GOT3 (cell line): ENCODE results near the gene RNF225.
"Not testable (repeated sequence)": the region's sequence is repeated elsewhere in the genome, so short reads cannot be mapped to it uniquely, and the experiment has no call there.

Experiments used
- DNase-seq: peaks from one replicate; lab custom pipeline; 2025; ENCODE audit warnings: mixed read lengths; lab: John Stamatoyannopoulos, UW

The RNF225 gene

GRCh38 chr19:58362272-58362994 lies 33.0 kb upstream of the RNF225 start, which contains the start of gene ZNF497:
TSS of gene ZNF497 (minus strand) at chr19:58362751. CDS start at chr19:58357635, 5,116 bp downstream.
- peak; percentile 91 for DNase-seq

- no peak for DNase-seq
Measured at GRCh38 chr19:58364146-58364545, 31.3 kb upstream of the RNF225 start.

GRCh38 chr19:58366585-58367430 lies 28.6 kb upstream of the RNF225 start:
- no peak for DNase-seq

- no peak for DNase-seq
Measured at GRCh38 chr19:58367698-58368454, 27.6 kb upstream of the RNF225 start.

GRCh38 chr19:58368561-58369360 lies 26.7 kb upstream of the RNF225 start:
- DNase-seq: no peak

- DNase-seq: no peak
Measured at GRCh38 chr19:58372311-58373133, 22.9 kb upstream of the RNF225 start.

GRCh38 chr19:58374200-58374599 lies 21.3 kb upstream of the RNF225 start:
- DNase-seq: no peak

GRCh38 chr19:58376724-58377123 lies 18.7 kb upstream of the RNF225 start:
- DNase-seq: not testable (repeated sequence)

GRCh38 chr19:58379246-58379645 lies 16.2 kb upstream of the RNF225 start:
- DNase-seq: no peak

GRCh38 chr19:58380037-58380661 lies 15.3 kb upstream of the RNF225 start:
- DNase-seq: no peak

- peak; percentile 96 for DNase-seq
Measured at GRCh38 chr19:58380662-58381459, 14.6 kb upstream of the RNF225 start, which contains the start of gene ZNF837. TSS of gene ZNF837 (minus strand) at chr19:58381030. CDS start at chr19:58369332, 11,698 bp downstream.

- no peak for DNase-seq
Measured at GRCh38 chr19:58381460-58382212, 13.8 kb upstream of the RNF225 start.

GRCh38 chr19:58382997-58383603 lies 12.4 kb upstream of the RNF225 start:
- no peak for DNase-seq

- no peak for DNase-seq
Measured at GRCh38 chr19:58385313-58385890, 10.1 kb upstream of the RNF225 start.

GRCh38 chr19:58385891-58386575 lies 9.4 kb upstream of the RNF225 start:
- no peak for DNase-seq

- DNase-seq: peak; percentile 76
Measured at GRCh38 chr19:58386576-58387337, 8.7 kb upstream of the RNF225 start, which contains the start of gene RPS5. TSS of gene RPS5 (plus strand) at chr19:58387269. CDS start at chr19:58388138, 869 bp downstream.
